Uterus (tissue), 4 donors: ENCODE data around the gene ARHGAP18. TPM values are rescaled to one million over a fixed set of nuclear protein-coding genes. Genes with fewer than 3 reads are reported as not detected.
A peak's percentile ranks its signal among the peaks of the same experiment; 100 is the strongest.

Experiments used
- DNase-seq, 2 donors: peaks; one replicate each; pipeline ENCODE4 v3.0.0-alpha.2; 2019 to 2020
- H3K27ac ChIP-seq, 2 donors: fragments of 200-600 bp; sonication (generic); 1 replicate in 1 of 2; 2 replicates in 1 of 2; pipeline ENCODE4 v1.5.1; 2016 to 2018
- H3K27me3 ChIP-seq, 2 donors: fragments of 200-600 bp; sonication (generic); one replicate each; pipeline ENCODE4 v1.5.1; 2018 to 2019; ENCODE audit warnings: control low read depth in 1 of 2
- H3K36me3 ChIP-seq, 2 donors: fragments of 200-600 bp; sonication (generic); one replicate each; pipeline ENCODE4 v1.5.1; 2019; ENCODE audit warnings: control low read depth in 1 of 2
- H3K4me1 ChIP-seq, 2 donors: fragments of 200-600 bp; sonication (generic); one replicate each; pipeline ENCODE4 v1.5.1; 2018 to 2019; ENCODE audit warnings: control low read depth in 1 of 2
- H3K4me3 ChIP-seq, 2 donors: fragments of 200-600 bp; sonication (generic); 1 replicate in 1 of 2; 2 replicates in 1 of 2; pipeline ENCODE4 v1.5.1; 2018 to 2019; ENCODE audit warnings: mild to moderate bottlenecking in 1 of 2
- H3K9me3 ChIP-seq, 2 donors: fragments of 200-600 bp; sonication (generic); one replicate each; pipeline ENCODE4 v1.5.1; 2019; ENCODE audit warnings: control low read depth in 1 of 2
- POLR2A ChIP-seq, 2 donors: fragments of 450-650 bp; IDR thresholded peaks; one replicate each; pipeline ENCODE4 v1.6.1; 2016; ENCODE audit warnings: antibody characterized with exemption in 2 of 2, mild to moderate bottlenecking in 1 of 2, moderate library complexity in 1 of 2
- intact Hi-C: fragments of 100-400 bp; cut with DNase I; formaldehyde crosslinking; loops from one replicate; pipeline ENCODE4 v1.15.1; 2023; ENCODE audit warnings: low total_unique reads
- total RNA-seq, 4 donors: library from RNA; depleted of rRNA in 3 of 4; stranded (reverse); fragments of >200 nt in 3 of 4; gene quantifications; one replicate each; pipeline versions ENCODE4 v1.1.0 to v1.2.4, GENCODE V29; 2014 to 2023
- TF ChIP-seq, protein P1 (sequence below), 4 experiments: fragments of 200-600 bp in 2 of 4; fragments of 450-650 bp in 2 of 4; sonication (generic) in 2 of 4; IDR thresholded peaks; one replicate each; pipeline ENCODE4 v1.5.1; 2016 to 2019; ENCODE audit warnings: antibody characterized with exemption in 4 of 4, mild to moderate bottlenecking in 2 of 4, moderate library complexity in 1 of 4
- donor health status: DM: yes; HTN: yes; CAD: no.

Gene ARHGAP18
- total RNA-seq, 4 donors from 2014 or later = 6.3 to 36.7 (median 15.4) TPM

DNA sequence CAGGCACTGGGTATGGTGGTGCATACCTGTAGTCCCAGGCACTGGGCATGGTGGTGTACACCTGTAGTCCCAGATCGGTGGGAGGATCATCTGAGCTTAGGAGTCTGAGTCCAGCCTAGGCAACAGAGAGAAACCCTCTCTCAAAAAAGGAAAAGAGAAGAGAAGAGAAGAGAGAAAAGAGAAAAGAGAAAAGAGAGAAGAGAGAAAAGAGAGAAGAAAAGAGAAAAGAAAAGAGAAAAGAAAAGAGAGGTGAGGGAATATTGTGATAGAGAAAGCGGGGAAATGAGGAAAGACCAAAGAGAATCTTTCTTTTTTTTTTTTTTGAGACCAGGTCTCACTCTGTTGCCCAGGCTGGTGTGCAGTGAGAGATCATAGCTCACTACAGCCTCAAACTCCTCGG is 108.7 kb downstream of the ARHGAP18 start:
- Histone ChIP-seq H3K36me3 (no peaks in the 10 kb centered on the region), H3K4me1 (no peaks in the 10 kb centered on the region), H3K9me3 (no peaks in the 10 kb centered on the region), H3K27ac (no peak overlapping the region), H3K27me3 (no peaks in the 10 kb centered on the region), H3K4me3 (no peak overlapping the region)
- intact Hi-C loops = no loop called here
- no peak for DNase-seq
- TF ChIP-seq, protein P1, sequence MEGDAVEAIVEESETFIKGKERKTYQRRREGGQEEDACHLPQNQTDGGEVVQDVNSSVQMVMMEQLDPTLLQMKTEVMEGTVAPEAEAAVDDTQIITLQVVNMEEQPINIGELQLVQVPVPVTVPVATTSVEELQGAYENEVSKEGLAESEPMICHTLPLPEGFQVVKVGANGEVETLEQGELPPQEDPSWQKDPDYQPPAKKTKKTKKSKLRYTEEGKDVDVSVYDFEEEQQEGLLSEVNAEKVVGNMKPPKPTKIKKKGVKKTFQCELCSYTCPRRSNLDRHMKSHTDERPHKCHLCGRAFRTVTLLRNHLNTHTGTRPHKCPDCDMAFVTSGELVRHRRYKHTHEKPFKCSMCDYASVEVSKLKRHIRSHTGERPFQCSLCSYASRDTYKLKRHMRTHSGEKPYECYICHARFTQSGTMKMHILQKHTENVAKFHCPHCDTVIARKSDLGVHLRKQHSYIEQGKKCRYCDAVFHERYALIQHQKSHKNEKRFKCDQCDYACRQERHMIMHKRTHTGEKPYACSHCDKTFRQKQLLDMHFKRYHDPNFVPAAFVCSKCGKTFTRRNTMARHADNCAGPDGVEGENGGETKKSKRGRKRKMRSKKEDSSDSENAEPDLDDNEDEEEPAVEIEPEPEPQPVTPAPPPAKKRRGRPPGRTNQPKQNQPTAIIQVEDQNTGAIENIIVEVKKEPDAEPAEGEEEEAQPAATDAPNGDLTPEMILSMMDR (IDR thresholded peaks at IDR 0.05) = no peak
- TF ChIP-seq POLR2A (IDR thresholded peaks at IDR 0.05) = no peak

DNA sequence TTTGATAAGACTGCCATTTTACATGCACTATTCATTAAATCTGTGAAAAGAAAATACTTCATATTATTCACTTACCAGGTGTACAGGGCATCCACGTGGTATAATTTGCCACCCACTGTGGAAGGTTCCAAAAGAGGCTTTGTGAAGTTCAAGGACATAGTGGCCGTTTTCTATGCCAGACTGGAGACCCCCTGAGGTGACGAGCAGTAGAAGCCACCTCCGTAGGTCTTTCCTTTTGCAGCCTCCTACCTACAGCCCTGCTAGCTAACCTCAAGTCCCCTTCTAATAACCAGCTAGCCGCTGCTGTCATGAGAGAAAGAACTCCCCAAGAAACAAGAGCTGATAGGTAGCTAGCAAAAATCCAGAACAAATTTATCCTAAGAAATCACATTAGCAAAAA is 110.5 kb downstream of the ARHGAP18 start:
- no peaks in the 10 kb centered on the region for H3K4me1 ChIP-seq
- TF ChIP-seq, protein P1 (IDR thresholded peaks at IDR 0.05) = no peak
- no peak for TF ChIP-seq POLR2A (IDR thresholded peaks at IDR 0.05)
- no peak for DNase-seq
- no peaks in the 10 kb centered on the region for H3K27me3 ChIP-seq
- intact Hi-C loops = no loop called here
- H3K27ac ChIP-seq = no peak overlapping the region
- no peaks in the 10 kb centered on the region for H3K36me3 ChIP-seq
- H3K9me3 ChIP-seq = no peaks in the 10 kb centered on the region
- H3K4me3 ChIP-seq = no peak overlapping the region

DNA sequence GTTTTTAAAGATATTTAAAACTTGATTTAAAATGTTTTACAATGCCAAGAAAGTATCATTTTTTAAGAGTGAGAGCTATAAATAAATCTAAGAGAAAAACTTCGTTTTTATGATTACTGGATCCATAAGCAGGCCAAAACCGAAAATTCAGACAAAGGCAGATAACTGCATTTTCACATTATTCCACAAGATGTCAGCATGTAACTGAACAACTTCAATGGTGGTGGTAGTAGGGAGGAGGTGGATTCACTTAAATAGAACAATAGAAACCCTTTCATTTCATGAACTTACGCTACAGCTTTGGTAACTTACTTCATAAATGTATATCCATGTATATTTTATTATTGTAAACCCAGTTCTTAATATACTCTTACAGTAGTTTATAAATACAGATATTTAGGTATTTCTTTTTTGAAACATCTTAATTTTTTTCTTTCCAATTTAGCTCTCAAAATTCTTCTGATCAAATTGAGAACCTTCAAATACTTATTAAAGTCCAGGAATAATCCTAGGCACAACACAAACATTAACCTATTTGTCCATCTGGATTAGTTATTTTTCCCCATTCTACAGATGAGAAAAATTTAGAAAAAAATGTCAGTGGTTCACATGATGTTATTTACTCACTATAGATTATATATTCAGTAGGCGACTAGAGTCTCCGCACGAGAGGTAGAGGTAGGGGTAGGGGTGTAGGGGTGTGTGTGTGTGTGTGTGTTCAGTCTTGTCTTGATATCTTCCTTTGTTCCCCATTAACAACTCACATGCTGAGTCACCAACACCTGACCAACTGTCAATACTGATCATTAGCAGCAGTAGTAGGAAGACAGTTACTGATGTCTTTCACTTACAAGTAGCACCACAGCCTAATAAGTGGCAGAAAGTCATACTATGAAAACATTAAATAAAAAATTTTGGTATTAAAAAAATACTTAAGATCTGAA is 111.5 kb downstream of the ARHGAP18 start:
- no peak for DNase-seq
- H3K9me3 ChIP-seq = no peaks in the 10 kb centered on the region
- H3K27me3 ChIP-seq = no peaks in the 10 kb centered on the region
- no peak for TF ChIP-seq POLR2A (IDR thresholded peaks at IDR 0.05)
- TF ChIP-seq, protein P1 (IDR thresholded peaks at IDR 0.05) = peak; percentile 78 to 92 (median 84)
- H3K36me3 ChIP-seq = no peaks in the 10 kb centered on the region
- no peak overlapping the region for H3K27ac ChIP-seq
- no peaks in the 10 kb centered on the region for H3K4me1 ChIP-seq
- H3K4me3 ChIP-seq = no peak overlapping the region
- intact Hi-C loops = no loop called here

DNA sequence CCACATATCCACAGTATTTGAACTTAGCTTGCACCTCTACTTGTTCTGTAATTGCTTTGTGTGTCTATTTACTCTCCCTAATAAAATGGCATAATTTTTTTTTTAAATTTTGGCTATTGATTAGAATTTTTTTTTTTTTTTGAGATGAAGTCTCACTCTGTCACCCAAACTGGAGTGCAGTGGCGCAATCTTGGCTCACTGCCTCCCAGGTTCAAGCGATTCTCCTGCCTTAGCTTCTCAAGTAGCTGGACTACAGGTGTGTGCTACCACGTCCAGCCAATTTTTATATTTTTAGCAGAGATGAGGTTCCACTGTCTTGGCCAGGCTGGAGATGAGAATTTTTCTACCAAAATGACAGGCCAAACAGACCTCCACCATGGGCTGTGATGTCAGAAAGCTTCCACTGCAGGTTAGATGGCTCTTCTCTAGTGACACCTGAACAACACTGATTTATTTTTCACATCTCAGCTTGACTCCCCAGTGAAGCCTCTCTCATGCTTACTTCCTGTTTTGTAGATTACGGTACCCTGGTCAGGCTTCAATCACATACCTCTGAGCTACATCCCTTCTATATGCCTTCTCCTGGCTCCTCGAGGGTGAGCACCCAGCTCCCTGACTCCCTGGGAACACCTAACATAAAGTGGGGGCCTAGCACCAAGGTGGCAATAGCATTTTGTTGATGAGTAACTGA is 112.8 kb downstream of the ARHGAP18 start:
- Histone ChIP-seq H3K36me3 (no peaks in the 10 kb centered on the region), H3K27ac (no peak overlapping the region), H3K4me3 (no peak overlapping the region), H3K27me3 (no peaks in the 10 kb centered on the region), H3K4me1 (no peaks in the 10 kb centered on the region), H3K9me3 (no peaks in the 10 kb centered on the region)
- no peak for DNase-seq
- no peak for TF ChIP-seq POLR2A (IDR thresholded peaks at IDR 0.05)
- TF ChIP-seq, protein P1 (IDR thresholded peaks at IDR 0.05) = no peak
- intact Hi-C loops = no loop called here

DNA sequence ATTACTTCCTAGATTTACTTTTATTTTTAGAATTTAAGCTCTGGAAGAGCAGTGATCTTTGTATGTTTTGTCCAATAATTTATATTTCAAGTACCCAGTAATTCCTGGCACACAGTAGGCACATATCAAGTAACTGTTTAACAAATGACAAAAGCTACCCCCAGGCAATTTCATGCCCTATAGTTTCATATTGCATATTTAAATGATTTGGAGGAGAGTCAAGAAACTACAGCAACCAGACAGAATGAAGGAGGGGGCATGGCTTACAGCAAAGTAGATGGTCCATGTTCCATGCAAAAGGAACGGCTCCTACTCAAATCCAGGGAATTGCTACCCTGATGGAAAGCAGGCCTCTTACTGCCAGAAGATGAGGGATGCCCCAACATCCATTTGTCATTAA is 113.5 kb downstream of the ARHGAP18 start:
- no peak overlapping the region for H3K4me3 ChIP-seq
- no peaks in the 10 kb centered on the region for H3K36me3 ChIP-seq
- no peak for DNase-seq
- H3K4me1 ChIP-seq = no peaks in the 10 kb centered on the region
- H3K27me3 ChIP-seq = no peaks in the 10 kb centered on the region
- TF ChIP-seq POLR2A (IDR thresholded peaks at IDR 0.05) = no peak
- TF ChIP-seq, protein P1 (IDR thresholded peaks at IDR 0.05) = no peak
- no peak overlapping the region for H3K27ac ChIP-seq
- H3K9me3 ChIP-seq = no peaks in the 10 kb centered on the region
- intact Hi-C loops = no loop called here
